ENCODE measurements around the gene CNTNAP2.

DNA sequence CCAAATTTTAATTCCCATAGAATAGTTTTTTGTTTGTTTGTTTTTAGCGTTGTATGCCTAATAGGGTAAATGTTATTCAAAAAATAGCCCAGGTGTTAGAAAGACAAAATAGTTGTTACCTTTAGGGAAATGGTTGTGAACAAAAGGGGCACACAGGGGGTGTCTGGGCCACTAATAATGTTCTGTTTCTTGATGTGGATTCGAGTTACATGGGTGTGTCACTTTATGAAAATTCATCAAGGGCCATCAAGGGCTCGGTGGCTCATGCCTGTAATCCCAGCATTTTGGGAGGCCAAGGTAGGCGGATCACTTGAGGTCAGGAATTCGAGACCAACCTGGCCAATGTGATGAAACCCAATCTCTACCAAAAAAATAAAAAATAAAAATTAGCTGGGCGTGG lies 1942.2 kb downstream of the CNTNAP2 start:
- TF ChIP-seq, protein P1, sequence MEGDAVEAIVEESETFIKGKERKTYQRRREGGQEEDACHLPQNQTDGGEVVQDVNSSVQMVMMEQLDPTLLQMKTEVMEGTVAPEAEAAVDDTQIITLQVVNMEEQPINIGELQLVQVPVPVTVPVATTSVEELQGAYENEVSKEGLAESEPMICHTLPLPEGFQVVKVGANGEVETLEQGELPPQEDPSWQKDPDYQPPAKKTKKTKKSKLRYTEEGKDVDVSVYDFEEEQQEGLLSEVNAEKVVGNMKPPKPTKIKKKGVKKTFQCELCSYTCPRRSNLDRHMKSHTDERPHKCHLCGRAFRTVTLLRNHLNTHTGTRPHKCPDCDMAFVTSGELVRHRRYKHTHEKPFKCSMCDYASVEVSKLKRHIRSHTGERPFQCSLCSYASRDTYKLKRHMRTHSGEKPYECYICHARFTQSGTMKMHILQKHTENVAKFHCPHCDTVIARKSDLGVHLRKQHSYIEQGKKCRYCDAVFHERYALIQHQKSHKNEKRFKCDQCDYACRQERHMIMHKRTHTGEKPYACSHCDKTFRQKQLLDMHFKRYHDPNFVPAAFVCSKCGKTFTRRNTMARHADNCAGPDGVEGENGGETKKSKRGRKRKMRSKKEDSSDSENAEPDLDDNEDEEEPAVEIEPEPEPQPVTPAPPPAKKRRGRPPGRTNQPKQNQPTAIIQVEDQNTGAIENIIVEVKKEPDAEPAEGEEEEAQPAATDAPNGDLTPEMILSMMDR (IDR thresholded peaks at IDR 0.05): no peak
- TF ChIP-seq POLR2AphosphoS5 (IDR thresholded peaks at IDR 0.05; ENCODE audit: low read depth, low read length) (no peak), SIN3A (IDR thresholded peaks at IDR 0.05; ENCODE audit: borderline replicate concordance, insufficient read depth, low read depth, low read length) (no peak), TCF7L2 (IDR thresholded peaks at IDR 0.05; ENCODE audit: low read depth, low read length) (no peak)
- TF ChIP-seq, protein P2, sequence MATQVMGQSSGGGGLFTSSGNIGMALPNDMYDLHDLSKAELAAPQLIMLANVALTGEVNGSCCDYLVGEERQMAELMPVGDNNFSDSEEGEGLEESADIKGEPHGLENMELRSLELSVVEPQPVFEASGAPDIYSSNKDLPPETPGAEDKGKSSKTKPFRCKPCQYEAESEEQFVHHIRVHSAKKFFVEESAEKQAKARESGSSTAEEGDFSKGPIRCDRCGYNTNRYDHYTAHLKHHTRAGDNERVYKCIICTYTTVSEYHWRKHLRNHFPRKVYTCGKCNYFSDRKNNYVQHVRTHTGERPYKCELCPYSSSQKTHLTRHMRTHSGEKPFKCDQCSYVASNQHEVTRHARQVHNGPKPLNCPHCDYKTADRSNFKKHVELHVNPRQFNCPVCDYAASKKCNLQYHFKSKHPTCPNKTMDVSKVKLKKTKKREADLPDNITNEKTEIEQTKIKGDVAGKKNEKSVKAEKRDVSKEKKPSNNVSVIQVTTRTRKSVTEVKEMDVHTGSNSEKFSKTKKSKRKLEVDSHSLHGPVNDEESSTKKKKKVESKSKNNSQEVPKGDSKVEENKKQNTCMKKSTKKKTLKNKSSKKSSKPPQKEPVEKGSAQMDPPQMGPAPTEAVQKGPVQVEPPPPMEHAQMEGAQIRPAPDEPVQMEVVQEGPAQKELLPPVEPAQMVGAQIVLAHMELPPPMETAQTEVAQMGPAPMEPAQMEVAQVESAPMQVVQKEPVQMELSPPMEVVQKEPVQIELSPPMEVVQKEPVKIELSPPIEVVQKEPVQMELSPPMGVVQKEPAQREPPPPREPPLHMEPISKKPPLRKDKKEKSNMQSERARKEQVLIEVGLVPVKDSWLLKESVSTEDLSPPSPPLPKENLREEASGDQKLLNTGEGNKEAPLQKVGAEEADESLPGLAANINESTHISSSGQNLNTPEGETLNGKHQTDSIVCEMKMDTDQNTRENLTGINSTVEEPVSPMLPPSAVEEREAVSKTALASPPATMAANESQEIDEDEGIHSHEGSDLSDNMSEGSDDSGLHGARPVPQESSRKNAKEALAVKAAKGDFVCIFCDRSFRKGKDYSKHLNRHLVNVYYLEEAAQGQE (IDR thresholded peaks at IDR 0.05; ENCODE audit: insufficient read depth in 1 of 2, low read depth in 2 of 2, low read length in 1 of 2): no peak
